HepG2 (cell line): ENCODE measurements around the gene IQGAP3. TPM values are rescaled to one million over a fixed set of nuclear protein-coding genes. Genes with fewer than 3 reads are reported as not detected.

Experiments
- ATAC-seq: fragments of 200-7000 bp; cut with Tn5 transposase; 3 replicates; pipeline ENCODE4 v1.9.1; 2020; ENCODE audit warnings: mild to moderate bottlenecking, moderate library complexity
- BruUV-seq: library from RNA; stranded (reverse); fragments of 400-500 nt; replicated peaks from 2 replicates; lab custom pipeline; 2021; lab: Mats Ljungman, UMichigan
- CTCF ChIA-PET: fragments of 300-600 bp; formaldehyde crosslinking; extraction: SDS; loops from one replicate; lab custom pipeline; 2021; ENCODE audit warnings: low total read pairs, inconsistent platforms, low intra/inter-chr PET ratio; lab: Yijun Ruan, JAX
- POLR2A ChIA-PET: fragments of 350-600 bp; sonication (Branson Sonifier 250); formaldehyde crosslinking; loops from one replicate; lab custom pipeline; 2020; ENCODE audit warnings: antibody characterized with exemption, inconsistent platforms; lab: Yijun Ruan, JAX
- DNase-seq: peaks from one replicate; pipeline ENCODE4 v3.0.0-alpha.2; 2015; ENCODE audit warnings: low spot score
- FAIRE-seq: peaks from 3 replicates; lab custom pipeline; 2011; peaks lifted over from hg19 to GRCh38; lab: Jason Lieb, UNC
- H2AFZ ChIP-seq: one replicate; pipeline ENCODE4 v1.6.1; 2011; ENCODE audit warnings: low read length, inconsistent platforms
- H3K27ac ChIP-seq: fragments of 300-600 bp; 3 replicates; pipeline ENCODE4 v1.8.0; 2011; ENCODE audit warnings: mixed run types, mild to moderate bottlenecking, mixed read lengths, low read length, inconsistent platforms; ENCODE audit not compliant: insufficient read depth; ENCODE audit errors: extremely low read length
- H3K27me3 ChIP-seq, 2 experiments: fragments of 200-600 bp in 1 of 2; 2 replicates in 1 of 2; 3 replicates in 1 of 2; pipeline versions ENCODE4 v1.6.0 to v1.8.0; 2011; ENCODE audit warnings: low read length in 2 of 2, mild to moderate bottlenecking in 2 of 2, moderate library complexity in 2 of 2, inconsistent platforms in 1 of 2; ENCODE audit not compliant: insufficient read depth in 2 of 2, control insufficient read depth in 1 of 2
- H3K36me3 ChIP-seq, 2 experiments: fragments of 200-600 bp in 1 of 2; replicated peaks in 1 of 2; 2 replicates in 1 of 2; 3 replicates in 1 of 2; pipeline versions ENCODE4 v1.5.1 to v1.8.0; 2011; ENCODE audit warnings: low read length in 2 of 2, inconsistent platforms in 1 of 2; ENCODE audit not compliant: insufficient read depth in 2 of 2, control insufficient read depth in 1 of 2
- H3K4me1 ChIP-seq: 2 replicates; pipeline ENCODE4 v1.5.1; 2012; ENCODE audit warnings: low read length, inconsistent platforms; ENCODE audit not compliant: insufficient read depth
- H3K4me2 ChIP-seq: 2 replicates; pipeline ENCODE4 v1.6.0; 2011; ENCODE audit warnings: low read depth, low read length, inconsistent platforms
- H3K4me3 ChIP-seq, 3 experiments: fragments of 200-600 bp in 1 of 3; sonication (generic), shearing (Covaris generic) in 1 of 3; replicated peaks in 1 of 3; 2 replicates each; pipeline ENCODE4 v1.5.1; 2011 to 2016; ENCODE audit warnings: low read length in 3 of 3, inconsistent platforms in 2 of 3, low read depth in 2 of 3, mild to moderate bottlenecking in 2 of 3, control low read depth in 1 of 3, mixed read lengths in 1 of 3; ENCODE audit not compliant: insufficient read depth in 1 of 3
- H3K79me2 ChIP-seq: one replicate; pipeline ENCODE4 v1.6.1; 2011; ENCODE audit warnings: low read length, inconsistent platforms; ENCODE audit not compliant: insufficient read depth
- H3K9ac ChIP-seq: 2 replicates; pipeline ENCODE4 v1.6.0; 2011; ENCODE audit warnings: mild to moderate bottlenecking, low read depth, low read length, inconsistent platforms; ENCODE audit not compliant: insufficient read depth
- H3K9me3 ChIP-seq: 2 replicates; pipeline ENCODE4 v1.5.1; 2012; ENCODE audit warnings: mild to moderate bottlenecking, low read length
- H4K20me1 ChIP-seq: 2 replicates; pipeline ENCODE4 v1.6.0; 2011; ENCODE audit warnings: inconsistent platforms, mild to moderate bottlenecking, low read length, moderate library complexity; ENCODE audit not compliant: insufficient read depth
- ATF7 ChIP-seq, 2 experiments: fragments of 450-650 bp in 1 of 2; sonication (generic) in 1 of 2; formaldehyde crosslinking in 1 of 2; IDR thresholded peaks; 2 replicates each; pipeline versions ENCODE4 v1.4.0 to v1.6.1; 2016 to 2020; ENCODE audit warnings: antibody characterized with exemption in 1 of 2, mild to moderate bottlenecking in 1 of 2, missing genetic modification reagents in 1 of 2
- CAMTA2 ChIP-seq: sonication (generic); formaldehyde crosslinking; IDR thresholded peaks from 2 replicates; pipeline ENCODE4 v1.4.0; 2020; ENCODE audit warnings: mild to moderate bottlenecking, missing genetic modification reagents, borderline replicate concordance
- CREM ChIP-seq, 2 experiments: sonication (generic) in 1 of 2; formaldehyde crosslinking in 1 of 2; IDR thresholded peaks; 2 replicates each; pipeline versions ENCODE4 v1.4.0 to v1.6.1; 2016 to 2020; ENCODE audit warnings: antibody characterized with exemption in 1 of 2, mild to moderate bottlenecking in 1 of 2, missing genetic modification reagents in 1 of 2
- ETV6 ChIP-seq: sonication (generic); formaldehyde crosslinking; conservative IDR thresholded peaks from 2 replicates; pipeline ENCODE4 v1.4.0; 2020; ENCODE audit warnings: missing genetic modification reagents
- PRMT3 ChIP-seq: sonication (generic); formaldehyde crosslinking; IDR thresholded peaks from 2 replicates; pipeline ENCODE4 v1.8.1; 2022; ENCODE audit warnings: low read depth, mild to moderate bottlenecking, moderate library complexity, missing genetic modification reagents, borderline replicate concordance
- SNAI1 ChIP-seq: sonication (generic); formaldehyde crosslinking; IDR thresholded peaks from 2 replicates; pipeline ENCODE4 v1.5.0; 2020; ENCODE audit warnings: mild to moderate bottlenecking, missing genetic modification reagents, borderline replicate concordance
- STAT6 ChIP-seq: sonication (generic); formaldehyde crosslinking; IDR thresholded peaks from 2 replicates; pipeline ENCODE4 v1.4.0; 2020; ENCODE audit warnings: missing genetic modification reagents, mild to moderate bottlenecking, borderline replicate concordance
- UBTF ChIP-seq: sonication (generic); formaldehyde crosslinking; IDR thresholded peaks from 2 replicates; pipeline ENCODE4 v1.4.0; 2020; ENCODE audit warnings: mild to moderate bottlenecking, missing genetic modification reagents
- ZNF275 ChIP-seq: sonication (generic); formaldehyde crosslinking; IDR thresholded peaks from 2 replicates; pipeline ENCODE4 v1.8.0; 2022; ENCODE audit warnings: missing genetic modification reagents, mild to moderate bottlenecking, inconsistent platforms, borderline replicate concordance
- ZNF3 ChIP-seq: IDR thresholded peaks from 2 replicates; pipeline ENCODE4 v1.7.0; 2017; ENCODE audit warnings: inconsistent platforms
- ZNF598 ChIP-seq: sonication (generic); formaldehyde crosslinking; IDR thresholded peaks from 2 replicates; pipeline ENCODE4 v1.5.1; 2020; ENCODE audit warnings: mild to moderate bottlenecking, missing genetic modification reagents, borderline replicate concordance
- WGBS: methylation state at CpG from one replicate; pipeline ENCODE4 v1.1.6; 2017; ENCODE audit warnings: low lambda C conversion rate; 5-methylcytosine and 5-hydroxymethylcytosine counted together
- in situ Hi-C: cut with HindIII; loops from 2 replicates; pipeline ENCODE4 v1.10.0; 2017; ENCODE audit warnings: low pct_unique_long_range_greater_than_20kb; ENCODE audit not compliant: extremely low pct_ligation_motif_present
- intact Hi-C: fragments of 100-400 bp; cut with micrococcal nuclease; formaldehyde crosslinking; loops from one replicate; pipeline ENCODE4 v1.10.0; 2022; ENCODE audit not compliant: unreplicated experiment
- polyA plus RNA-seq, 8 experiments: library from polyadenylated mRNA; depleted of rRNA in 3 of 8; stranded (reverse) in 7 of 8; unstranded in 1 of 8; fragments of >200 nt; fragmentation: Illumina TruSeq in 4 of 8; extraction: Trizol in 4 of 8; gene quantifications; 2 replicates each; pipeline versions ENCODE4 v1.2.1 to v1.2.3, GENCODE V29; 2011 to 2016; ENCODE audit warnings: low read depth in 4 of 8, missing spikeins in 1 of 8, mixed read lengths in 1 of 8; ENCODE audit not compliant: insufficient read depth in 1 of 8
- total RNA-seq, 5 experiments: library from RNA; depleted of rRNA; stranded (reverse); fragments of >200 nt; fragmentation: Illumina TruSeq; extraction: Trizol; gene quantifications; 2 replicates each; pipeline ENCODE4 v1.2.3, GENCODE V29; 2016; ENCODE audit warnings: low read depth in 1 of 5

IQGAP3 gene
- total and polyA plus RNA-seq, 2 of the 13 experiments (the other 11 are each of a cell fraction or from before 2014, with no cell fraction given): 13.5 to 14.1 TPM

- Histone ChIP-seq H2AFZ (no peak overlapping the region), H3K79me2 (peaks cover 1% of the 10 kb centered on the region), H4K20me1 (no peaks in the 10 kb centered on the region), H3K27me3 (no peaks in the 10 kb centered on the region), H3K4me3 (no peak overlapping the region), H3K9ac (no peak overlapping the region), H3K27ac (no peak overlapping the region), H3K4me1 (peaks cover 11% of the 10 kb centered on the region), H3K36me3 (peaks cover 4 to 33% of the 10 kb centered on the region in 2 experiments; a peak in 4 of 5 replicates)
- CTCF ChIA-PET: no interaction called here
- in situ Hi-C loops: no loop called here
- no peak for DNase-seq
- TF ChIP-seq ZNF275 (CRISPR knock-in tag): no peak
- TF ChIP-seq CREM (IDR thresholded peaks at IDR 0.05): no peak
- TF ChIP-seq CREM (CRISPR knock-in tag; IDR thresholded peaks at IDR 0.05): no peak
- no peak for TF ChIP-seq ZNF3
- TF ChIP-seq, all 625 proteins: peak for 0
- no peaks in the 10 kb centered on the region for H3K9me3 ChIP-seq
- ATAC-seq (no peak), FAIRE-seq (no peak)
- intact Hi-C loops: no loop called here
- H3K4me2 ChIP-seq: no peak overlapping the region
- no TSS peak for BruUV-seq
- WGBS: 97% methylated on average over 4 of the region's 4 CpGs
- POLR2A ChIA-PET: no interaction called here
These were observed 5.9 kb downstream of the IQGAP3 start for GRCh38 chr1:156566436-156566835.

- Histone ChIP-seq H3K4me3 (no peak overlapping the region), H3K36me3 (peaks cover 5 to 38% of the 10 kb centered on the region in 2 experiments; a peak in 4 of 5 replicates), H4K20me1 (no peaks in the 10 kb centered on the region), H3K9ac (no peak overlapping the region), H3K79me2 (no peaks in the 10 kb centered on the region), H3K27me3 (no peaks in the 10 kb centered on the region), H3K4me1 (peaks cover 2% of the 10 kb centered on the region; the same call in 1 of the 2 replicates), H2AFZ (no peak overlapping the region), H3K27ac (no peak overlapping the region), H3K4me2 (no peak overlapping the region), H3K9me3 (no peaks in the 10 kb centered on the region)
- no TSS peak for BruUV-seq
- no peak for ATAC-seq
- in situ Hi-C loops: no loop called here
- intact Hi-C loops: no loop called here
- ChIA-PET CTCF (no interaction called here), POLR2A (no interaction called here)
- FAIRE-seq: no peak
- WGBS: 92% methylated on average over 2 of the region's 2 CpGs
- DNase-seq: no peak
- no peak for TF ChIP-seq SNAI1
- no peak for TF ChIP-seq CAMTA2 (CRISPR knock-in tag)
- TF ChIP-seq ZNF598 (CRISPR knock-in tag): no peak
- TF ChIP-seq UBTF (CRISPR knock-in tag): no peak
- no peak for TF ChIP-seq ETV6
- no peak for TF ChIP-seq STAT6
- no peak for TF ChIP-seq PRMT3 (CRISPR knock-in tag)
- no peak for TF ChIP-seq ATF7 (IDR thresholded peaks at IDR 0.05)
- no peak for TF ChIP-seq ATF7 (CRISPR knock-in tag; IDR thresholded peaks at IDR 0.05)
These were observed 6.8 kb downstream of the IQGAP3 start for GRCh38 chr1:156565519-156565918.
